Common myeloid progenitor, CD34-positive (primary cell): ENCODE measurements around the gene FRMD3.

Experiments
- CTCF ChIA-PET: fragments of 350-600 bp; sonication (Branson Sonifier 250); formaldehyde crosslinking; loops from one replicate; lab custom pipeline; 2021; ENCODE audit warnings: antibody characterized with exemption; lab: Charles Lee
- POLR2A ChIA-PET: fragments of 350-600 bp; sonication (Branson Sonifier 250); formaldehyde crosslinking; loops from one replicate; lab custom pipeline; 2021; ENCODE audit warnings: antibody characterized with exemption; lab: Charles Lee
- DNase-seq, 3 donors: peaks; one replicate each; pipeline versions ENCODE4 v3.0.0 to v3.0.0-alpha.2; 2013
- H3K27ac ChIP-seq, 2 experiments: 1 replicate in 1 of 2; 2 replicates in 1 of 2; pipeline ENCODE4 v1.7.0; 2013; ENCODE audit warnings: inconsistent platforms in 2 of 2, low read length in 2 of 2, mild to moderate bottlenecking in 2 of 2, low read depth in 1 of 2, moderate library complexity in 1 of 2; ENCODE audit not compliant: severe bottlenecking in 2 of 2, insufficient read depth in 1 of 2, poor library complexity in 1 of 2
- H3K27me3 ChIP-seq, 5 experiments: replicated peaks in 2 of 5; 1 replicate in 3 of 5; 2 replicates in 2 of 5; pipeline versions ENCODE4 v1.6.1 to v1.7.0; 2013; ENCODE audit warnings: low read length in 4 of 5, mild to moderate bottlenecking in 2 of 5, moderate library complexity in 2 of 5, inconsistent platforms in 1 of 5; ENCODE audit not compliant: insufficient read depth in 5 of 5, control insufficient read depth in 4 of 5
- H3K36me3 ChIP-seq, 4 experiments: 1 replicate in 2 of 4; 2 replicates in 2 of 4; pipeline versions ENCODE4 v1.6.1 to v1.7.0; 2013; ENCODE audit warnings: low read length in 3 of 4, control low read depth in 1 of 4, mild to moderate bottlenecking in 1 of 4; ENCODE audit not compliant: control insufficient read depth in 4 of 4, insufficient read depth in 4 of 4
- H3K4me1 ChIP-seq, 4 experiments: 1 replicate in 3 of 4; 2 replicates in 1 of 4; pipeline versions ENCODE4 v1.6.1 to v1.7.1; 2013; ENCODE audit warnings: low read length in 3 of 4, mild to moderate bottlenecking in 3 of 4, control low read depth in 1 of 4, inconsistent platforms in 1 of 4, moderate library complexity in 1 of 4; ENCODE audit not compliant: control insufficient read depth in 4 of 4, insufficient read depth in 4 of 4; ENCODE audit errors: control extremely low read depth in 1 of 4
- H3K4me3 ChIP-seq, 7 experiments: 1 replicate in 4 of 7; 2 replicates in 3 of 7; pipeline versions ENCODE4 v1.5.1 to v1.7.0; 2013; ENCODE audit warnings: mild to moderate bottlenecking in 7 of 7, low read length in 6 of 7, moderate library complexity in 6 of 7, inconsistent platforms in 2 of 7, low read depth in 2 of 7, control low read depth in 1 of 7; ENCODE audit not compliant: insufficient read depth in 4 of 7, control insufficient read depth in 1 of 7; ENCODE audit errors: extremely low read depth in 1 of 7
- H3K9me3 ChIP-seq, 5 experiments: 1 replicate in 4 of 5; 2 replicates in 1 of 5; pipeline versions ENCODE4 v1.6.1 to v1.7.1; 2013; ENCODE audit warnings: low read length in 4 of 5, mild to moderate bottlenecking in 2 of 5, inconsistent platforms in 1 of 5, low read depth in 1 of 5, moderate library complexity in 1 of 5; ENCODE audit not compliant: control insufficient read depth in 4 of 5, insufficient read depth in 2 of 5; ENCODE audit errors: control extremely low read depth in 1 of 5
- WGBS: methylation state at CpG from one replicate; pipeline ENCODE4 v1.1.5; 2013; ENCODE audit not compliant: insufficient coverage; 5-methylcytosine and 5-hydroxymethylcytosine counted together

The FRMD3 gene

GRCh38 chr9:83383034-83383433, 155.2 kb downstream of the FRMD3 start:
- peaks cover 0 to 6% (median 0%) of the 10 kb centered on the region in 5 experiments for H3K9me3 ChIP-seq
- no peak overlapping the region for H3K4me3 ChIP-seq
- DNase-seq, result no peak
- no peaks in the 10 kb centered on the region for H3K27me3 ChIP-seq
- POLR2A ChIA-PET, result no interaction called here
- H3K27ac ChIP-seq, result no peak overlapping the region
- 100% methylated on average over 2 of the region's 2 CpGs for WGBS
- H3K4me1 ChIP-seq, result no peaks in the 10 kb centered on the region
- CTCF ChIA-PET, result no interaction called here
- H3K36me3 ChIP-seq, result no peaks in the 10 kb centered on the region

GRCh38 chr9:83382421-83382820, 155.8 kb downstream of the FRMD3 start:
- Histone ChIP-seq H3K4me1 (no peaks in the 10 kb centered on the region), H3K27ac (no peak overlapping the region), H3K9me3 (peaks cover 0 to 6% (median 0%) of the 10 kb centered on the region in 5 experiments), H3K27me3 (no peaks in the 10 kb centered on the region), H3K4me3 (no peak overlapping the region), H3K36me3 (no peaks in the 10 kb centered on the region)
- CTCF ChIA-PET, result no interaction called here
- no peak for DNase-seq
- POLR2A ChIA-PET, result no interaction called here

- peaks cover 0 to 6% (median 0%) of the 10 kb centered on the region in 5 experiments for H3K9me3 ChIP-seq
- no peaks in the 10 kb centered on the region for H3K27me3 ChIP-seq
- H3K36me3 ChIP-seq, result no peaks in the 10 kb centered on the region
- no peak for DNase-seq
- CTCF ChIA-PET, result no interaction called here
- H3K27ac ChIP-seq, result no peak overlapping the region
- POLR2A ChIA-PET, result no interaction called here
- H3K4me3 ChIP-seq, result no peak overlapping the region
- no peaks in the 10 kb centered on the region for H3K4me1 ChIP-seq
These were observed 159.2 kb downstream of the FRMD3 start for GRCh38 chr9:83379045-83379444.

GRCh38 chr9:83372957-83373356, 165.2 kb downstream of the FRMD3 start:
- Histone ChIP-seq H3K27ac (no peak overlapping the region), H3K27me3 (no peaks in the 10 kb centered on the region), H3K36me3 (no peaks in the 10 kb centered on the region), H3K4me3 (no peak overlapping the region), H3K9me3 (no peaks in the 10 kb centered on the region), H3K4me1 (no peaks in the 10 kb centered on the region)
- no peak for DNase-seq
- 40% methylated on average over 2 of the region's 5 CpGs for WGBS
- ChIA-PET POLR2A (no interaction called here), CTCF (no interaction called here)

- WGBS, result no CpG with 5 or more reads among the region's 2 CpGs
- H3K27ac ChIP-seq, result no peak overlapping the region
- H3K4me3 ChIP-seq, result no peak overlapping the region
- H3K36me3 ChIP-seq, result no peaks in the 10 kb centered on the region
- POLR2A ChIA-PET, result no interaction called here
- no peaks in the 10 kb centered on the region for H3K4me1 ChIP-seq
- H3K9me3 ChIP-seq, result no peaks in the 10 kb centered on the region
- CTCF ChIA-PET, result no interaction called here
- no peak for DNase-seq
- H3K27me3 ChIP-seq, result no peaks in the 10 kb centered on the region
These were observed 170.9 kb downstream of the FRMD3 start for GRCh38 chr9:83367326-83367725.

GRCh38 chr9:83362341-83362995, 175.7 kb downstream of the FRMD3 start:
- no peak for DNase-seq
- H3K4me1 ChIP-seq, result no peaks in the 10 kb centered on the region
- H3K9me3 ChIP-seq, result peaks cover 0 to 2% (median 0%) of the 10 kb centered on the region in 5 experiments
- CTCF ChIA-PET, result interaction anchor here (1.0 kb wide), 1 partner anchor 28 kb away, joined by 3 read pairs; no protein-coding TSS in a partner anchor
- H3K27ac ChIP-seq, result no peak overlapping the region
- no peak overlapping the region for H3K4me3 ChIP-seq
- peaks cover 0 to 2% (median 0%) of the 10 kb centered on the region in 5 experiments for H3K27me3 ChIP-seq
- no peaks in the 10 kb centered on the region for H3K36me3 ChIP-seq
- POLR2A ChIA-PET, result no interaction called here

GRCh38 chr9:83359039-83359438, 179.2 kb downstream of the FRMD3 start:
- DNase-seq, result no peak
- H3K27ac ChIP-seq, result no peak overlapping the region
- no peaks in the 10 kb centered on the region for H3K36me3 ChIP-seq
- 92% methylated on average over 2 of the region's 3 CpGs for WGBS
- peaks cover 0 to 2% (median 0%) of the 10 kb centered on the region in 5 experiments for H3K27me3 ChIP-seq
- H3K9me3 ChIP-seq, result peaks cover 0 to 2% (median 0%) of the 10 kb centered on the region in 5 experiments
- no peaks in the 10 kb centered on the region for H3K4me1 ChIP-seq
- H3K4me3 ChIP-seq, result no peak overlapping the region
- POLR2A ChIA-PET, result no interaction called here
- CTCF ChIA-PET, result no interaction called here
